Suppressor macrophage treated with lipopolysaccharide for 1 hour (primary cell): ENCODE results near the gene SPEG.

Experiments used
- DNase-seq, 3 donors: peaks; one replicate each; pipeline ENCODE4 v3.0.0-alpha.2; 2020 to 2022

The SPEG gene

DNA sequence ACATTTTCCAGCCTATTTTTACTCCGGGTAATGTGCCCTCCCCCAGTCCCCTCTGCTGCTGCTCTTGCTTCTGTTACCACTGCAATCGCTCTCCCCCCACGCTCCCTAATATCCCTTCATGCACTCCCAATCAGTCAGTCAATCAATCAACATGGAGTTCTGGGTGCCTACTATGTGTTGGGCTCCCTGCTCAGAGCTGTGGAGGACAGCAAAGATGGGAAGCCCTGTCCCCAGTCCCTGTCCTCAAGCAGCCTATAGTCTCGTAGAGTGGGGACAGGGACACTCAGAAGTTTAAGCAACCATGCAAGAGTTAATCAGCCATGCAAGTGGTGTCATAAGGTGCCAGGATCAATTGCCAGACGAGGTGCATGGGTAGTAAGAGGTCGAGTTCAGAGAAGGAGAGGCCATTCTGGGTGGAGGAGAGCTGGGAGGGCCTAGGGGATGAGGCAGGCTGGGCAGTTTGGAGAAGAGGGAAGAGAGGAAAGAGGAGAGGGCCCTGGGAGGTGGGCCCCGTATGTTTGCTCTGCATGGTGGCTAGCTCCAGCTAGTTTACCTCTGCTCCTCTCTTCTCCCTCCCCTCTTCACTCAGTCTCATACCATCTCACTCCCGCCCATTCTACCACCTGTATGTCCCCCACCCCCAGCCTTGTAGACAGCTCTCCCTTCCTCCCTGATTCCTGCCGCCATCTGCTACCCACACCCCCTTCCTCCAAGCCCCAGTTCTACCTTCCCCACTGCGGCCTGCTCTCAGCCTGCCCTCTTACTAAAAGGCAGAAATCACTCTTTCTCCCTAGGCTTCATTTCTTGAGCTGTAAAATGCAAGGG is 83.5 kb downstream of the SPEG start:
- no peak for DNase-seq

DNA sequence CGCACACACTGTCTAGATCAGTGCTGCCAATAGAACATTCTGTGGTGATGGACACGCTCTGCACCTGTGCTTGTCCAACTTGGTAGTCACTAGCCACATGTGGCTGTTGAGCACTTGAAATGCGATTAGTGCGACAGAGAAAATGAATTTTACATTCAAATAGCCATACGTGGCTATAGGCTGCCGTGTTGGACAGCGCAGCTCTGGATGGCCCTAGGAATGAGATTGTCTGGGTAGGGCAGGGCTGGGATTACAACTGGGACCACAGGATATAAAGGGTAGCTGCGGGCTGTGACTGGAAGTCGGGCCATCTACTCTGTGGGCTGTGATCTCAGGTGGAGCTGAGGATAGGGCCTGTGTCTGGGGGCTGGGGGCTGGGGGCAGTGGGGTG is 84.9 kb downstream of the SPEG start:
- no peak for DNase-seq

DNA sequence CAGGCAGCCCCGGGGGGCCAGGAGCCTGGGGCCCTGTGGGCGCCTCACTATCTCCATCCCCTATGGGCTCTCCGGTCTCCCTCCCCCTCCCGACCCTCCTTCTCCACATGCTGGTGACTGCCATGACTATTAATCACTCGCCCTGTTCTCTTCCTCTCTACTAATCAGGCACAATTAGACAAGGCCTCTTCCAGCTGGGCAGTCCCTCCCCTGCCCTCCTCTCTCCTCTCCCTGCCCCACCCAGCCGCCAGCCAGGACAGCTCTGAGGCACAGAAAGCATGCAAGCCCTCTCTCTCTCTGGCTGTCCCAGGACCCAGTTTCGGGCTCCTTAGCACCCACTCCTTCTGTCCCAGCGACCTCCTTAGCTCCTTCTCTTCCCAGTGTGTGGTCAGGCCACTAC is 85.4 kb downstream of the SPEG start:
- no peak for DNase-seq

DNA sequence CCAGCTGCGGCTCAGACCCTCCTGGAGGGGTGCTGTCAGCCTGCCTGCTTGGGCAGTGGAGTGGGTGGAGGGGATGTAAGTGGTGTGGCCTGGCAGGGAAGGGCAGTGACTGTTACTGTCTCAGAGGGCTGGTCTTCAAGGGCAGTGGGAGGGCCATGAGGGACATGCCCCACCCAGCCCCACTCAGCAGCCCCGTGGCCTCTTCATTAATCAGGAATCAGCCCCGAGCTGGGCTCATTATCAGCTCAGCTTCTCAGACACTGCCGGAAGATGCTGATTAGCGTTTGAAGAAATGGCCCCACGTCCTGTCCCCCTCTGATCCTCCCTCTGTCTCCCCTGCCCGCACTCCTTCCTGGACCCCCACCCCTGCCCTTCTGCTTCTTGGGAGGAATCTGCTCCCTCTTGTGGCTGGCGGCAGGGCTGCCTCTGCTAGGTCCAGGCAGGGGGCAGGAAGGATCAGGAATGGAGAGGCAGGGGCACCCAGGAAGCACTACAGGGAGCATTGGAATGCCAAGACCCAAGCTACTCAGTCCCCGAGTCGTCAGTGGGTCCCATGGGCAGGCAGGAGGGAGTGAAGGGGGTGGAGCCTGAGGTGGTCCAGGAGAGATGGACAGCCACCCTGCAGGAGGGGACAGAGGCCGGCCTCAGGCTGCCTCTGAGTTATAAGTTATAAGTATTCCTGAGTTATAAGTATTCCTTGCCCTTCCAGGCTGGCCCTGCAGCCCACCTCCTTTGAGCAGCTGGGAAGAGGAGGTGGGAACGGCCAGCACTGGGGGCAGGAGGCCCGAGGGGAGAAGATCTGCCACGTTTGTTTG is 86.6 kb downstream of the SPEG start:
- DNase-seq, result peak; percentile 27 to 57 (median 31)

DNA sequence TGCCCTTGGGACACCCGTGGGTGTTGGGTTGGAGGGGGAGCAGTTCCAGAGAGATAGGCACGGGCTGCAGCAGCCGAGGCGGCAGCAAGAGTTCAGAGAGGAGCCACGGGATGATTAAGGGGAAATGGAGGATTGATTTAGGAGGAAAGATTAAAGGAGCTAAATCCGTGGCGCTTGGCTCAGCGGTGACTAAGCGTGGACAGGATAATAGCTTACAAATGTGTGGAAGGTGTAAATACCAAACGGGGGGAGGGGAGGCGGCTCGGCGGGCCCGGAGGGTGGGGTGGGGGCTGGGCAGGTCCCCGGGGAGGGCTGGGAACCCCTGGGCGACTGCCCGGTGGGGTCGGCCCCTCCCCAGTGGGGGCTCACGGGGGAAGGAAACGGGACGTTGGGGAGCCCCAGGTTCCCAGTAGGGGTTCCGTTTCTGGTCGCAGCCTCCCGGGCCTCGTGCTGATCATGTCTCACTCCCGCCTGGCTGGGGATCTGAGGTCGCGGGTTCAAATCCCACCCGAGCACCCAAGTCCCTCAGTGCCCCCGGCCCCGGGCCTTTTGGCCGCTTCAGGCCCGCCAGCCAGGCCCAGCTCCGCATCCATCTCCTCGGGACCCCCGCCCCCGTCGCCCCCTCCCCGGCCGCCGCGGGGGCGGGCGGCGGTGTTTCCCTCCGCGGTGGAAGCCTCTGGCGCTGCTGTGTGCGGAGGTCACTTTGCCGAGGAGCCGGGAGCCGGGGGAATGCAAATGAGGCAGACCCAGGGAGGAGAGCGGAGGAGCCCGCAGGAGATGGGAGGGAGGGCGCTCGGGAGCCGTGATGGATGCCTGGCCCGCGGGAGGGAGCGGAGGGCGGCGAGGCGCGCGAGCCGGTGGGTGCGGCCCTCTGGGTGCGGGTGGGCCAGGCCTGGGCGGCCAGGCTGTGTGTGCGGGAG is 87.7 kb downstream of the SPEG start:
- no peak for DNase-seq

DNA sequence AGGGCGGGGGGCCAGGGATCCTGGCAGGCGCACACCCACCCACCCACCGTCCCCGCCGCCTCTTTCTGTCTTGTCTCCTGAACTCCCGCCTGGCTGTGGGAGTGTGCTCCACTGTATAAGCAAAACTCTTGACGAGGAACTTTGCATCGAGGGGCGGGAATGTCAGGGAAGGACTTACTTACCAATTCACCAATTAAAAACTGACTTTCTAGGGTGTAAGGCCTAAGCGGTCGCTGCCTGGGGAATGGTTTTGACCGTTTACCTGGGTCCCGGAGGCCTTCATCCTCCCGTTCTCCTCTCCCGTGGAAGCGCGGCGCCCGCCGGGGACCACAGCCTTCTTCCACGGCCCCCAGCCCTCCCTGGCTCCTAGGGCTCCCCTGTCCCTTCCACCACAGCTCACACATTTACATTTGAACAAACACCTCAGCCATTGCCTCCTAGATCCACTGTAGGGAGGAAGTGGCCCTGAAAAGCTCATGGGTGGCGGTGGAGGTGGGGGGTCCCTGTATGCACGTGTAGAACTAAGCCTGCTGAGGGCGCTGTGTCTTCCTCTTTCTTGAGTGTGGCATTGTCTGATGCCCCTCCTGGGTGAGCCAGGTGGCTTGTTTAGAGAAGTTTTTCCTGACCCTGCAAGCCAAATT is 88.5 kb downstream of the SPEG start:
- no peak for DNase-seq

DNA sequence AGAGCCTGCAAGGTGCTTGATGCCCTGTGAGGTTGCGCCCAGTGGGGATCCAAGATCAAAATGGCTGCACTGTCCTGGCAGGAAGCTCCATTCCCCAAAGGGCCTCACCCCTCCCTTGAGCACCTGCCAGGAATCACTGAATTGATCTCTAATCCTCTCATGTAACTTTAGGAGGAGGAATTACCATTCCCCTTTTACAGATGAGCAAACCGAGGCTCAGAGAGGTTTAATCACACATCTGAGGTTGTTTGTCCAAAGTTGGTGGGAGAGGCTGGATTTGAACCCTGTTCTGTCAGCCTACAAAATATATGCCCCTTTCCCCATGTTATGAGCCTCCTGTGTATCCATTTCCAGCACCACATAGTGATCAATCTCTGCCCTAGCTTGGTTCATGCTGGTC is 90.2 kb downstream of the SPEG start:
- DNase-seq, result no peak

DNA sequence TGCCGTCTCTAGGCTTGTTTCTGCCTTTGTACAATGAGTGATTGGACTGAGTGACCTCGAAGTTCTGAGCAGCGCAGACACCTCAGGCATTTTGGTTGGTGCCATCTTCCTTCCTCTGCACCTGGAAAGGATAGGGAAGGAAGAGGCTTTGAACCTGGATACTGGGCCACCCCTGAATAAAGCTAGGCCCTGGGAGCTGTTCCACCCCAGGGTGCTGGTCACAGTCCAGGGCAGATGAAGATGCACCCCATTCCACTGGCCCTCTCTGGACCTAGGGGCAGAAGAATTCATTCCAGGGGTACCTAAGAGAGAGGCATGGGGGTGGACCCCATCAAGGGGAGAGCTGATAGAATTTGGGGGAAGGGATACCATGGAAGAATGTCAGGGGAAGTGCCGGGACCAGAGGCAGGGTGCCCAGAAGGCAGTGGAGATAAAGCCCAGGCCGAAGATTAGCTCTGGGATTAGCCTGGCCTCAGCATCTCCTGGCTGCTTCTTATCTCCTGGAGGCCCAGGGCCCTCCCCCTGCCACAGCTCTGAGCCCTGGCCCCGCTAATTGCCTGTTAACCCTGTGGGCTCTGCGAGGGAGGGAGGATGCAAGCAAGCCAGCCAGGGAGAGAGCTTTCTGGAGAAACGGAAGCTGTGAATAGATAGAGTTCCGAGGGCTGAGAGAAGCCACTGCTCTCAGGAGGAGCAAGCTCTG is 91.0 kb downstream of the SPEG start:
- DNase-seq, result no peak

DNA sequence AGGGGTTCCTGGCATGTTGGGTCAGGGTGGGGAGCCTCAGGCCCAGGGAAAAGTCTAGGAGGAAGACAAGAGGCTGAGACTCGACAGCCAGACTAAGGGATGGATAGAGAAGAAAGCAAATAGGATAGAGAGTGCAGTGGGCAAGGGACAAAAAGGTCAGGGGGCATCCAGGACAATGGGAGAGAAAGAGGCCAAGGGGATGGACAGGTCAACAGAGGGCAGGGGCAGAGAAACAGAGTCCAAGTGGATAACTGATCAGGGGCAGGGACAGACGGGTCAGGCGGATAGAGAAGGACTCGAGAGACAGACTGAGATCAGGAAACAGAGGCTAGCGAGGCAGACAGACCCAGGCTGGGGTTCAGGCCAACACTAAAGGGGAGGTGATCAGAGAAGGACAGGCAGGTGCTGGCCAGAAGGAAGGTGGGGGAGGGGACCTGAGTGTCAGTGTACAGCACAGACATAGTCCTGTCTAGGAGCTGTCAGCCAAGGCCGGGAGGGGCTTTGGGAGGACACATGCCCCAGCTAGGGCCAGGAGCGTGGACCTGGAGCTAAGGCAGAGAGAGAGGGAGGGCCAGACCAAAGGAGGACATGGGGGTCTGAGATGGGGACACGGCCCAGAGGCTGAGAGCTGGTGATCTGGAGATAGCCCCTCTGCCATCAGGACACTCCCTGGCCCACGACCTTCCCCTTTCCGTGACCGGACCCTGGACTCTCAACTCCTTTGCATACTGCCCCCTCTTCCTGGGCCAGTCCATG is 91.9 kb downstream of the SPEG start:
- no peak for DNase-seq

DNA sequence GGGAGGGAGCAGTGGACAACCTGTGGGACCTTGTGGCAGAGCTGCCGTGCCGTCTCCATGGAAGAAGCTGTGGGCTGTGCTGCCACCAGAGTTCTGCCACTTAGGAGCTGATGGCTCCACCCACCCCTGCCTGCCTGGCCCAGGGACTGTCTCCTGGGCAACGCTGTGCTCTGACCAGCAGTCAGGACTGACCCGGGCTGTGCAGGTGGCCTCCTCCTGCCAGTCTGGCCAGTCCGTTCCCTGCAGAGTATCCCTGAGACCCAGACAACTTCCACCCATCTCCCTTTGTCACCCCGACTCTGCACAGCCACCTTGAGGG is 92.4 kb downstream of the SPEG start:
- DNase-seq, result no peak

DNA sequence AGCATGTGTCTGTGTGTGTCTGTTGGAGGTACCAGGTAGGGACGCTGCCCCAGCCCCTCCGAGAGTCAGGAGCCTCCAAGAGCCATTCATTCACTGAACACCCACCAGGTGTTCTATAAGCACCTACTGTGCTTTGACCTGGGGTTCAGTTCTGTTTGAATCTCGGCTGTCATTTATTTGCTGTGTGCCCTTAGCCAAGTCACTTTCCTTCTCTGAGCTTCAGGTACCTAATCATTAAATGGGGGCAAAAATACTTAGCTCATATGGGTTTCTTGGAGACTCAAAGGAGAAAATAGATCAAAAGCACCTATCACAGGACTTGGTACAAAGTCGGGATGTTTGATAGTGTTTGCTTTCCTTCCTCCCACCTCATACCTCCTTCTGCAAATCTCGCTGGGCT is 92.8 kb downstream of the SPEG start:
- DNase-seq, result no peak

DNA sequence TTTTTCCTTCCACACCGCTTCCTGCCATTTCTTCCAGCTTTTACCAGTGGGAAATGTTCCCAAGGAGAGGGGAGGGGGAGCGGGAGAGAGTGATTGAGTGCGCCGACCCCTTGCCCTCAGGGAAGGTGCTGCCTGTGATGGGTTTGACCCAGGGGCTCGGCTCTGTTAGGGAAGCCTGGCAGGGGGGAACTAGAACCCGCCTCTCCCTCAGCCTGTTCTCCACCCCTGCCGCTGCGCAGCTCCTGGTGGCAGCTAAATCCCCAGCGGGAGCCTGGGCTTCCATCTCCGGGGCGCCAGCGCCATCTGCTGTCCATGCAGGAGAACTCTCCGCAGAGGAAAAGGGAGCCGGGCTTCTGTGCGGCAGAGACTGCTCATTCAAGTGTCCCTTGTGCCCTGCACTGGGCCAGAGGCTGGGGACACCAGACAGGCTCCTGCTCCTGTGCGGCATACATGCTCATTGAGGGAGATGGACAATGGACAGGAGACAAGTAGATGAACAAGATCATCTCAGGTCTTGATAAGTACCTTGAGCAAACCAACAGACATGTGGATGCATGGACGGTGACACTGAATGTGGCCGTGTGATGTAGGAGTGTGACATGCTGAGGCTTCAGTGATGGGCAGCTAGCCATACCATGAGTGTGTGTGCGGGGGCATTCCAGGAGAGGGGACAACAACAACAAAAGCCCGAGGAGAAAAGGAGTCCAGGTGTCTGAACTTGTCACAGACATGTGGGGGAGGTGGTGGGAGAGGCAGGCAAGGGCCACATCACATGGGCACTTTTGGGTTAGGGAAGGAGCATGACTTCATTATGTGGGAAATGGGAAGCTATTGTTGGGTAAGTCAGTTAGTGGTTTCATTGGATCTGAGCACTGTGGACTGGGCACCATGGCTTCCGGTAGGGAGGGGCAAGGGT is 95.7 kb downstream of the SPEG start:
- DNase-seq, result peak; percentile 86 to 94 (median 94)

DNA sequence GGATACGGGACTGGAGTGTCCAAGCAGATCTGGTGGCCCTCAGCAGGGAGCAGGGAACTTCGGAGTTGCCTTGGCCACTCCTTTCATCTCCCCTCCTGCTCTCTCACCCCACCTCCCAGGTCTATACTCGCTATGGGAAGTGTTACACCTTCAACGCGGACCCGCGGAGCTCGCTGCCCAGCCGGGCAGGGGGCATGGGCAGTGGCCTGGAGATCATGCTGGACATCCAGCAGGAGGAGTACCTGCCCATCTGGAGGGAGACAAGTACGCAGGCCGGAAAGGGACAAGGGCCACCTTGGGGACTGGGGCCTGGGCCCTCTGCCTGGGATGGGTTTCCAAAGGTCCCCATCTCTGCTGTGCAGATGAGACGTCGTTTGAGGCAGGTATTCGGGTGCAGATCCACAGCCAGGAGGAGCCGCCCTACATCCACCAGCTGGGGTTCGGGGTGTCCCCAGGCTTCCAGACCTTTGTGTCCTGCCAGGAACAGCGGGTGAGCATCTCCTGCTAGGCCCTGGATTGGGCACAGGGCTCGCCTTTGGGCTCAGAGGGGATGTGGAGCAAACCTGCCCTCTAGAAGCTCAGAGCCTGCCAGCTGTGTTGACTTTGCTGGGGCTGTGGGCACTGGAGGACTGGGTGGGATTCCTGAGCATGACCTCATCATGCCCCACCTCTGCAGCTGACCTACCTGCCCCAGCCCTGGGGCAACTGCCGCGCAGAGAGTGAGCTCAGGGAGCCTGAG is 97.2 kb downstream of the SPEG start:
- DNase-seq, result no peak

DNA sequence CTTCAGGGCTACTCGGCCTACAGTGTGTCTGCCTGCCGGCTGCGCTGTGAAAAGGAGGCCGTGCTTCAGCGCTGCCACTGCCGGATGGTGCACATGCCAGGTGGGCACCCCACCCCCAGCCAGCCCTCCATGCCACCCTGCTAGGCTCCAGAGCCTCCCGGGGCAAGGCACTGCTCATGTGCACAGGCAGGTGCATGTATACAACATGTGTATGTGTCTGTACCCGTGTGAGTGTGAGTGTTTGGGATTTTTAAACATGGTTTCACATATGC is 97.7 kb downstream of the SPEG start:
- no peak for DNase-seq

DNA sequence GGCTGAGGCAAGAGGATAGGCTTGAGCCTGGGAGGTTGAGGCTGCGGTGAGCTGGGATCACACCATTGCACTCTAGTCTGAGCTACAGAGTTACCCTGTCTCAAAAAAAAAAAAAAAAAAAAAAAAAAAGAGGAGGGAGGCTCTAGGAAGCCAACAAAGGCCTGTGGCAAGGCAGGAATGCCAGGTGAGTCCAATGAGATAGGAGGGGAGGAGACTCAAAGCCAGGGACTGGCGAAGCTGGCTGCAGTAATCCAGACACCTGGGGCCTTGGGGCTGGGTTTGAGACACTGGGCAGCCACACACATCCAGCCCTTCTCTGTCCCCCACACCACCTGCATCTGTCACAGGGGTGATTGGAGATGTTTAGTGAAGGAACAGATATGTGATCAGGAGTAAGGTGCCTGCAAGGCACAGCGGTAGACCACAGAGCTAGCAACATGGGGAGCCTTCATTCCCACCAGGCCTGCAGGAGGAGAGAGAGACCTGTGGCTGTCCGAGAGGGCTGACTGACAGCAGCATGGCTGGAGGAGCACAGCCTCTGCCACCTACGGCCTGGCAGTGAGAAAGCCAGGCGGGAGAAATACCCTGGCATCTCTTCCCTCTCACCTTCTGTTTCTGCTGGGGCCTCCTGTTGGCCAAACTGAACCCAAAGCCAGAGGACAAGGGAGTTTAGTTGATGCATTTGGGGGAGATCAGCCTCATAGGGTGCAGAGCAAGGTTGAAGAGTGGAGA is 99.5 kb downstream of the SPEG start:
- no peak for DNase-seq

DNA sequence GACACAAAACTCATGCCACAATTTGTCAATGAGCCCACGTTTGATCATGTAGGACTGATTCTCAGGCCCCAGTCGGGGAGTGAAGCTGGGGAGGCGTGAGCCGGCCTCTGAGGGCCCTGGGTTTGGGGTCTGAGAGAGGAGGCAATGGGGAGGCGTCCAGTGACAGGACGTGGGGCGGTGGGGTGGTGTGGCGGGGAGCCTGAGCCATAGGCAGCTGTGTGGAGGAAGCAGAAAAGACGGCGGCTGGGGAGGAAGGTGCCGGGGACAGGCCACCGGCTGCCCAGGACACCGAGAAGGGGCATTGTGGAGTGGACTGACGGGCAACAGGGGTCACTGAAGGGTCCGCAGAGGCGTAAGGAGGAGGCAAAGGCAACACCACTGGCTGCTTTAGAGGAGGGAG is 101.8 kb downstream of the SPEG start:
- no peak for DNase-seq

DNA sequence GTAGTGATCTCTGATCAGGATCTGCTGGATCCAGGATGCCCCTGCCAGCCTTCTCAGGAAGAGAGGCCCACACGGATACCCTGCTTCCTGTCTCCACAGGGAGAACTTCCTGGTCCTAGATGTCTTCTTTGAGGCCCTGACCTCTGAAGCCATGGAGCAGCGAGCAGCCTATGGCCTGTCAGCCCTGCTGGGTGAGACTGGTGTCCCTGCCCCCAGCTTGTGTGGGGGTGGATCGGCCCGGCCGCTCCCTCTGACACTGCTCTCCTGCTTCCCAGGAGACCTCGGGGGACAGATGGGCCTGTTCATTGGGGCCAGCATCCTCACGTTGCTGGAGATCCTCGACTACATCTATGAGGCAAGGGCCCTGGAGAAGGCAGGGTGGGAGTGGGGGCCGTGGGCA is 102.3 kb downstream of the SPEG start:
- DNase-seq, result no peak

DNA sequence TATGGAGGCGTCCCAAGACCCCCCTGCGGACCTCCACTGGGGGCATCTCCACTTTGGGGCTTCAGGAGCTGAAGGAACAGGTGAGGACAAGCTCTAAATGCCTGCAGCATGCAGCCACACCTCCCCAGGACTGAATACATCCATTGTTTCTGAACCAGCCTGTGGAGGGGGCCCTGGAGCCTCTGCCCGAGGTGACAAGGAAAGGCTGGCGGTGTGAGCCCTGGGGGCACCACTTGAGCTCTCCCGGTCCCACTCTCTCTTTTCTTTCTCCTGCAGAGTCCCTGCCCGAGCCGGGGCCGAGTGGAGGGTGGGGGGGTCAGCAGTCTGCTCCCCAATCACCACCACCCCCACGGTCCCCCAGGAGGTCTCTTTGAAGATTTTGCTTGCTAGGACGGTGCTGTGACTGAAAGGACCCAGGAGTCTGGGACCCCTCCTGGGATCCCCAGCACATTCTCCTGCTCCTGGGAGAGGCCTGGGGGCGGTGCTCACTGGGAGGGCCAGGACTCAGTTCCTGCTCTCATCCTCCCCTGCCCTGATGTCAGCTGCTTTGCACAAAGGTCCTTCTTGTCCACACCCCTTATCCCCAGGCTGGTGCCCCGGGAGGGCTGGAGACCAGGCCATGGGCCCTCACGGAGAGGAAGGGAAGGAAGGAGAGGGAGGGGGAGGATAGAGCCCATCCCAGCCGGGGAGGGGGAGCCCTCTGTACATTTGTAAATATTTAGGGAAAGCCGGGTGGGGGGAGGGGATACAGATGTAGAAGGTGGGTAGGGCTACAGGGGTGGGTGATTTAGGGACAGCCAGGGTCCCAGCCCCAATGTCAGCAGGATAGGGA is 103.2 kb downstream of the SPEG start:
- DNase-seq, result no peak
